Measurements from ENCODE around the gene TSNAX.

GRCh38 chr1:231544943-231545592, 16.6 kb downstream of the TSNAX start:
- TF ChIP-seq CTCF (conservative IDR thresholded peaks at IDR 0.05; ENCODE audit: low read length) (no peak), EZH2phosphoT487 (IDR thresholded peaks at IDR 0.05; ENCODE audit: borderline replicate concordance) (no peak)
